Osteoblast (primary cell): ENCODE results near the gene GATA5. TPM values are rescaled to one million over a fixed set of nuclear protein-coding genes. Genes with fewer than 3 reads are reported as not detected.

Experiments used
- DNase-seq: peaks from one replicate; pipeline ENCODE4 v3.0.0; 2011; ENCODE audit warnings: low spot score, mixed read lengths; ENCODE audit not compliant: insufficient read length; ENCODE audit errors: missing footprints
- H2AFZ ChIP-seq: 2 replicates; pipeline ENCODE4 v1.6.0; 2011; ENCODE audit warnings: mild to moderate bottlenecking, low read length
- H3K27ac ChIP-seq: 2 replicates; pipeline ENCODE4 v1.5.1; 2011; ENCODE audit warnings: mild to moderate bottlenecking, low read depth, low read length, moderate library complexity
- H3K27me3 ChIP-seq: 2 replicates; pipeline ENCODE4 v1.6.0; 2012; ENCODE audit warnings: mild to moderate bottlenecking, control low read depth, inconsistent platforms, low read length, moderate library complexity; ENCODE audit not compliant: insufficient read depth
- H3K36me3 ChIP-seq: 2 replicates; pipeline ENCODE4 v1.5.1; 2011; ENCODE audit warnings: mild to moderate bottlenecking, low read length, control low read depth, moderate library complexity; ENCODE audit not compliant: insufficient read depth
- H3K4me1 ChIP-seq: 2 replicates; pipeline ENCODE4 v1.5.1; 2011; ENCODE audit warnings: mild to moderate bottlenecking, low read length, control low read depth, moderate library complexity; ENCODE audit not compliant: insufficient read depth
- H3K4me2 ChIP-seq: 2 replicates; pipeline ENCODE4 v1.6.0; 2011; ENCODE audit warnings: mild to moderate bottlenecking, low read length; ENCODE audit not compliant: insufficient read depth
- H3K4me3 ChIP-seq: fragments of 200-600 bp; sonication (generic); 3 replicates; pipeline ENCODE4 v1.5.1; 2012; ENCODE audit warnings: mild to moderate bottlenecking, low read length, inconsistent platforms; ENCODE audit not compliant: insufficient read depth
- H3K79me2 ChIP-seq: 2 replicates; pipeline ENCODE4 v1.6.0; 2012; ENCODE audit warnings: mild to moderate bottlenecking, low read length, control low read depth, inconsistent platforms; ENCODE audit not compliant: insufficient read depth
- H3K9me3 ChIP-seq: 2 replicates; pipeline ENCODE4 v1.5.1; 2011; ENCODE audit warnings: low read depth, low read length, control low read depth
- H4K20me1 ChIP-seq: 2 replicates; pipeline ENCODE4 v1.6.0; 2012; ENCODE audit warnings: mild to moderate bottlenecking, low read length, control low read depth; ENCODE audit not compliant: insufficient read depth
- CTCF ChIP-seq: IDR thresholded peaks from 2 replicates; pipeline ENCODE4 v1.5.1; 2011; ENCODE audit warnings: mild to moderate bottlenecking, low read depth, low read length, moderate library complexity; ENCODE audit errors: extremely low read depth
- total RNA-seq: library from RNA; depleted of rRNA; stranded (reverse); fragments of >200 nt; gene quantifications from 2 replicates; pipeline ENCODE4 v1.2.3, GENCODE V29; 2012

The GATA5 gene
- total RNA-seq, 1 donor: not detected

GRCh38 chr20:62517901-62518610 lies 42.3 kb upstream of the GATA5 start:
- Histone ChIP-seq H3K27me3 (peaks cover 7% of the 10 kb centered on the region), H3K79me2 (no peaks in the 10 kb centered on the region), H3K4me2 (no peak overlapping the region), H3K4me3 (no peak overlapping the region), H3K27ac (no peak overlapping the region), H3K36me3 (no peaks in the 10 kb centered on the region), H3K4me1 (no peaks in the 10 kb centered on the region), H4K20me1 (no peaks in the 10 kb centered on the region), H2AFZ (no peak overlapping the region), H3K9me3 (no peaks in the 10 kb centered on the region)
- DNase-seq: no peak
- TF ChIP-seq CTCF: no peak

GRCh38 chr20:62517168-62517567 lies 41.4 kb upstream of the GATA5 start:
- peaks cover 12% of the 10 kb centered on the region for H3K27me3 ChIP-seq
- H3K4me1 ChIP-seq: no peaks in the 10 kb centered on the region
- no peak overlapping the region for H3K27ac ChIP-seq
- H3K4me3 ChIP-seq: no peak overlapping the region
- H3K36me3 ChIP-seq: no peaks in the 10 kb centered on the region
- H3K9me3 ChIP-seq: no peaks in the 10 kb centered on the region
- no peak overlapping the region for H2AFZ ChIP-seq
- H3K79me2 ChIP-seq: no peaks in the 10 kb centered on the region
- no peaks in the 10 kb centered on the region for H4K20me1 ChIP-seq
- no peak for TF ChIP-seq CTCF
- no peak overlapping the region for H3K4me2 ChIP-seq
- DNase-seq: no peak

- no peaks in the 10 kb centered on the region for H4K20me1 ChIP-seq
- no peak overlapping the region for H2AFZ ChIP-seq
- no peak overlapping the region for H3K4me3 ChIP-seq
- no peaks in the 10 kb centered on the region for H3K4me1 ChIP-seq
- H3K4me2 ChIP-seq: no peak overlapping the region
- no peaks in the 10 kb centered on the region for H3K79me2 ChIP-seq
- no peak for TF ChIP-seq CTCF
- no peak overlapping the region for H3K27ac ChIP-seq
- DNase-seq: no peak
- no peaks in the 10 kb centered on the region for H3K36me3 ChIP-seq
- H3K27me3 ChIP-seq: peaks cover 12% of the 10 kb centered on the region
- no peaks in the 10 kb centered on the region for H3K9me3 ChIP-seq
Measured at GRCh38 chr20:62516338-62516737, 40.5 kb upstream of the GATA5 start.

GRCh38 chr20:62515826-62516225 lies 40.0 kb upstream of the GATA5 start:
- H3K9me3 ChIP-seq: no peaks in the 10 kb centered on the region
- H4K20me1 ChIP-seq: no peaks in the 10 kb centered on the region
- TF ChIP-seq CTCF: no peak
- H3K27ac ChIP-seq: no peak overlapping the region
- H3K4me3 ChIP-seq: no peak overlapping the region
- H3K27me3 ChIP-seq: peaks cover 12% of the 10 kb centered on the region
- H2AFZ ChIP-seq: no peak overlapping the region
- H3K79me2 ChIP-seq: no peaks in the 10 kb centered on the region
- H3K4me2 ChIP-seq: no peak overlapping the region
- no peaks in the 10 kb centered on the region for H3K36me3 ChIP-seq
- H3K4me1 ChIP-seq: no peaks in the 10 kb centered on the region
- no peak for DNase-seq
